Caco-2 (cell line): ENCODE measurements around the gene CYP21A2. TPM values are rescaled to one million over a fixed set of nuclear protein-coding genes. Genes with fewer than 3 reads are reported as not detected.

ENCODE experiments used
- BruUV-seq: library from RNA; stranded (reverse); fragments of 400-500 nt; replicated peaks from 2 replicates; lab custom pipeline; 2021; lab: Mats Ljungman, UMichigan
- CTCF ChIA-PET: fragments of 300-600 bp; sonication (Branson Sonifier 250); formaldehyde crosslinking; loops from one replicate; lab custom pipeline; 2022; ENCODE audit warnings: antibody characterized with exemption; lab: Charles Lee
- POLR2A ChIA-PET: fragments of 300-600 bp; sonication (Branson Sonifier 250); formaldehyde crosslinking; loops from one replicate; lab custom pipeline; 2022; ENCODE audit warnings: antibody characterized with exemption; lab: Charles Lee
- DNase-seq, 2 experiments: peaks; one replicate each; pipeline versions ENCODE4 v3.0.0 to v3.0.0-alpha.2; 2020 to 2022
- H3K27me3 ChIP-seq: replicated peaks from 2 replicates; pipeline ENCODE4 v1.6.0; 2011; ENCODE audit warnings: low read length; ENCODE audit not compliant: control insufficient read depth, insufficient read depth
- H3K36me3 ChIP-seq: 2 replicates; pipeline ENCODE4 v1.5.1; 2011; ENCODE audit warnings: low read length; ENCODE audit not compliant: control insufficient read depth, insufficient read depth
- H3K4me1 ChIP-seq: fragments of 250-450 bp; sonication (Bioruptor Pico); 2 replicates; pipeline ENCODE4 v1.5.1; 2020; ENCODE audit warnings: mild to moderate bottlenecking
- H3K4me3 ChIP-seq: 2 replicates; pipeline ENCODE4 v1.5.1; 2011; ENCODE audit warnings: low read depth, mild to moderate bottlenecking, control low read depth, low read length
- H3K9me3 ChIP-seq: fragments of 250-450 bp; sonication (Bioruptor Pico); 2 replicates; pipeline ENCODE4 v1.5.1; 2020; ENCODE audit warnings: mild to moderate bottlenecking, moderate library complexity
- H3K27ac Mint-ChIP-seq: one replicate; pipeline ENCODE4 v1.8.0; 2022; ENCODE audit warnings: mixed read lengths; ENCODE audit not compliant: unreplicated experiment
- H3K27me3 Mint-ChIP-seq: one replicate; pipeline ENCODE4 v1.8.0; 2022; ENCODE audit warnings: mixed read lengths; ENCODE audit not compliant: insufficient read depth, unreplicated experiment
- H3K36me3 Mint-ChIP-seq: one replicate; pipeline ENCODE4 v1.8.0; 2022; ENCODE audit warnings: mild to moderate bottlenecking, mixed read lengths; ENCODE audit not compliant: insufficient read depth, unreplicated experiment
- H3K4me1 Mint-ChIP-seq: one replicate; pipeline ENCODE4 v1.8.0; 2022; ENCODE audit warnings: low read depth, mixed read lengths; ENCODE audit not compliant: unreplicated experiment
- H3K4me3 Mint-ChIP-seq: one replicate; pipeline ENCODE4 v1.8.0; 2022; ENCODE audit warnings: mild to moderate bottlenecking, moderate library complexity, mixed read lengths; ENCODE audit not compliant: unreplicated experiment
- H3K9me3 Mint-ChIP-seq: one replicate; pipeline ENCODE4 v1.8.0; 2022; ENCODE audit warnings: mixed read lengths; ENCODE audit not compliant: unreplicated experiment
- CTCF ChIP-seq, 2 experiments: fragments of 200-600 bp in 1 of 2; IDR thresholded peaks; 1 replicate in 1 of 2; 2 replicates in 1 of 2; pipeline versions ENCODE4 v1.5.1 to v1.8.0; 2011 to 2022; ENCODE audit warnings: antibody characterized with exemption in 1 of 2, control low read depth in 1 of 2, inconsistent platforms in 1 of 2, low read depth in 1 of 2, low read length in 1 of 2, mild to moderate bottlenecking in 1 of 2, moderate library complexity in 1 of 2; ENCODE audit not compliant: insufficient read depth in 1 of 2, severe bottlenecking in 1 of 2, unreplicated experiment in 1 of 2
- intact Hi-C: fragments of 100-400 bp; cut with micrococcal nuclease; formaldehyde crosslinking; loops from one replicate; pipeline ENCODE4 v1.10.0; 2022; ENCODE audit not compliant: unreplicated experiment
- total RNA-seq: library from RNA; stranded (reverse); gene quantifications from 2 replicates; pipeline ENCODE4 v1.2.3, GENCODE V29; 2022

CYP21A2 gene
- total RNA-seq, 1 experiment from 2014 or later = not detected

DNA sequence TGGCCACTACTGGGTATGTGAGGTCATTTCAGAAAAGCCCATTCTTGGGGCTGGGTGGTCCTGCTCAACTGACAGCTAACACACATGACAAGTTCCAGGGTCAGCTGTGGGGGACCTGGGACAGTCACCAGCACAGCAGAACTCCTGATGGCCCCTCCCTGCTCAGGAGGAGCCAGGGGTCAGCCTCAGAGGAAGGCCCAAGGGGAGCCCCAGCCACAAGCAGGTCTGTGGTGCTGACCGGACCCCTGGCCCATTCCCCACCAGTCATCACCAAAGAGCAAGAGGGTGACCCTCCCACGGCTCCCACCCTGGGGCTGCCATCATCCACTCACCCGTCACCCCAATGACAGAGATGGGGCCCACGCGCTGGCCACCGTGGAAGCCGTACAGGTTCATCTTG, 18.0 kb downstream of the CYP21A2 start:
- Histone ChIP-seq H3K4me3 (no peak overlapping the region), H3K9me3 (no peaks in the 10 kb centered on the region), H3K27me3 (no peaks in the 10 kb centered on the region), H3K36me3 (no peaks in the 10 kb centered on the region), H3K4me1 (no peaks in the 10 kb centered on the region)
- Mint-ChIP-seq H3K36me3 (no peaks in the 10 kb centered on the region), H3K9me3 (no peaks in the 10 kb centered on the region), H3K4me1 (no peaks in the 10 kb centered on the region), H3K4me3 (no peak overlapping the region), H3K27ac (no peak overlapping the region), H3K27me3 (peaks cover 10% of the 10 kb centered on the region)
- ChIA-PET POLR2A (no interaction called here), CTCF (no interaction called here)
- DNase-seq = no peak
- no TSS peak for BruUV-seq
- intact Hi-C loops = no loop called here
- no peak for TF ChIP-seq CTCF (IDR thresholded peaks at IDR 0.05; ENCODE audit: insufficient read depth in 1 of 2, low read depth in 1 of 2, low read length in 1 of 2, severe bottlenecking in 1 of 2, unreplicated experiment in 1 of 2)

DNA sequence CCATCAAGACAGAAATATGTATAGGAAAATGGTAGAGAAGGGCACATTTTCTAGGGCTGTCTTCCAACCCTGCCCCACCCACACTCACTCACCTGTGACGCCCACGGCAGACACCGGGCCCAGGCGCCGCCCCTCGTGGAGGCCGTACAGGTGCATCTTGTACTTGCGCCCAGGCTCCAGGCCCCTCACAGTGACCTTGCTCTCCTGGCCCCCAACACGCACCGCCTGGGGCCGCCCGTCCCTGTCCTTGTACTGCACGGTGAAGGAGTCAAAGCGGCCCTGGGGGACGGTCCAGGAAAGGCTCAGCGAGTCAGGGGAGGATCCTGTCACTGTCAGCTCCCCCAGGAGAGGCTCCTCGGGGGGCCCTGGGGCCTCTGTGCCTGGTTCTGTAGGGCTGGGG, 19.8 kb downstream of the CYP21A2 start:
- no TSS peak for BruUV-seq
- DNase-seq = no peak
- Histone ChIP-seq H3K4me1 (no peaks in the 10 kb centered on the region), H3K36me3 (no peaks in the 10 kb centered on the region), H3K9me3 (no peaks in the 10 kb centered on the region), H3K4me3 (no peak overlapping the region), H3K27me3 (no peaks in the 10 kb centered on the region)
- ChIA-PET CTCF (no interaction called here), POLR2A (no interaction called here)
- no peak overlapping the region for H3K4me3 Mint-ChIP-seq
- no peak overlapping the region for H3K27ac Mint-ChIP-seq
- intact Hi-C loops = no loop called here
- H3K4me1 Mint-ChIP-seq = no peaks in the 10 kb centered on the region
- H3K9me3 Mint-ChIP-seq = no peaks in the 10 kb centered on the region
- peaks cover 10% of the 10 kb centered on the region for H3K27me3 Mint-ChIP-seq
- no peaks in the 10 kb centered on the region for H3K36me3 Mint-ChIP-seq
- TF ChIP-seq CTCF (IDR thresholded peaks at IDR 0.05; ENCODE audit: insufficient read depth in 1 of 2, low read depth in 1 of 2, low read length in 1 of 2, severe bottlenecking in 1 of 2, unreplicated experiment in 1 of 2) = no peak

- BruUV-seq = no TSS peak
- no peaks in the 10 kb centered on the region for H3K27me3 ChIP-seq
- H3K36me3 Mint-ChIP-seq = no peaks in the 10 kb centered on the region
These were observed 20.3 kb downstream of the CYP21A2 start for GRCh38 chr6:32058511-32058963.

More at GRCh38 chr6:32058511-32058963, 20.3 kb downstream of the CYP21A2 start:
- DNase-seq = no peak
- CTCF ChIA-PET = no interaction called here
- no peak overlapping the region for H3K4me3 ChIP-seq
- Mint-ChIP-seq H3K4me3 (no peak overlapping the region), H3K27ac (no peak overlapping the region), H3K27me3 (peaks cover 10% of the 10 kb centered on the region), H3K4me1 (no peaks in the 10 kb centered on the region), H3K9me3 (no peaks in the 10 kb centered on the region)
- H3K4me1 ChIP-seq = no peaks in the 10 kb centered on the region
- POLR2A ChIA-PET = no interaction called here
- H3K9me3 ChIP-seq = no peaks in the 10 kb centered on the region
- intact Hi-C loops = no loop called here
- no peaks in the 10 kb centered on the region for H3K36me3 ChIP-seq
- TF ChIP-seq CTCF (IDR thresholded peaks at IDR 0.05; ENCODE audit: insufficient read depth in 1 of 2, low read depth in 1 of 2, low read length in 1 of 2, severe bottlenecking in 1 of 2, unreplicated experiment in 1 of 2) = no peak
